Omental fat pad (tissue), 4 donors: ENCODE results near the gene HSPBP1. TPM values are rescaled to one million over a fixed set of nuclear protein-coding genes. Genes with fewer than 3 reads are reported as not detected.

ENCODE experiments used
- ATAC-seq: fragments of 150-250 bp; one replicate; pipeline ENCODE4 v1.9.1; 2016; ENCODE audit warnings: mild to moderate bottlenecking, moderate library complexity; ENCODE audit not compliant: low FRiP score
- DNase-seq: peaks from one replicate; pipeline ENCODE4 v3.0.0-alpha.2; 2019; ENCODE audit warnings: low spot score
- CTCF ChIP-seq, 3 donors: fragments of 450-650 bp; IDR thresholded peaks; one replicate each; pipeline ENCODE4 v1.5.1; 2016 to 2017; ENCODE audit warnings: antibody characterized with exemption in 3 of 3, mild to moderate bottlenecking in 3 of 3, moderate library complexity in 2 of 3
- small RNA-seq: library from RNA; depleted of rRNA; stranded (forward); fragments of <200 nt; gene quantifications from one replicate; pipeline ENCODE3, GENCODE V24; 2016
- total RNA-seq, 4 donors: library from RNA; depleted of rRNA; stranded (reverse); fragments of >200 nt; gene quantifications; one replicate each; pipeline ENCODE4 v1.1.0, GENCODE V29; 2016

HSPBP1 gene
- total RNA-seq, 4 donors from 2014 or later, result 19.5 to 25.9 (median 21.2) TPM

- DNase-seq (no peak), ATAC-seq (no peak)
- TF ChIP-seq CTCF (IDR thresholded peaks at IDR 0.05), result no peak
Measured at GRCh38 chr19:55223291-55224037, 56.4 kb downstream of the HSPBP1 start.

DNA sequence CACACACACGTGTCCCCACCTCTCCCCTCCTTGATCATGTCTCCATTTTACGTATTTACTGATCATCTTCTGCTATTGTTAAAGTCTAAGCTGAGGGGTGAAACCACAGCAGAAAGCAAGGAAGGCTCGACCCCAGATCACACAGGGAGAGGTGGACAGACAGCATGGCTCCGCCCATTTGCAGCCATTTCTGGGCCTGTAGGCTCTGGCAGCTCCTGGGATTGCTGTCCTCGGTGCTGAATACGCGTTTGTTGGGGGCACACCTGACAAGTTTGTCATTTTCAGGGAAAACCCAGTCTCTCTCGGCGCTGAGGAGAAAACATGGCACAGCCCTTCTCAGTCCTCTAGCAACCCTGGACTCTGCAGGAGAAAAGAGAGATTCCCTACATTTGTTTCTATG lies 59.4 kb downstream of the HSPBP1 start:
- TF ChIP-seq CTCF (IDR thresholded peaks at IDR 0.05), result no peak
- no peak for DNase-seq
- no peak for ATAC-seq

GRCh38 chr19:55216461-55217198 lies 63.3 kb downstream of the HSPBP1 start:
- TF ChIP-seq CTCF (IDR thresholded peaks at IDR 0.05), result no peak
- peak; percentile 87 for ATAC-seq
- peak; percentile 68 for DNase-seq

GRCh38 chr19:55213547-55213946 lies 66.4 kb downstream of the HSPBP1 start:
- ATAC-seq (no peak), DNase-seq (no peak)
- no peak for TF ChIP-seq CTCF (IDR thresholded peaks at IDR 0.05)

- no peak for TF ChIP-seq CTCF (IDR thresholded peaks at IDR 0.05)
- DNase-seq (no peak), ATAC-seq (no peak)
Measured at GRCh38 chr19:55212447-55212846, 67.5 kb downstream of the HSPBP1 start.

Small RNA genes lying within 50 kb of the gene (small RNA-seq; reads per million reads assigned to genes)
- gene MIR6802 (not detected), gene MIR6803 (not detected), gene MIR6804 (not detected)

Other genes with a start within 250 kb of the HSPBP1 start
- gene GP6, start 241.8 kb downstream of the HSPBP1 start, total RNA-seq, result under 1 TPM in 1 of 4 donors, not detected in 3; 0.56 TPM
- 10 to 100 TPM in 2 of 4 donors, 1 to 10 TPM in 2; 8.2 to 14.1 (median 10.8) TPM for gene RDH13, start 217.0 kb downstream of the HSPBP1 start, total RNA-seq
- 10 to 100 TPM in 2 of 4 donors, 1 to 10 TPM in 1, under 1 TPM in 1; 0.95 to 41.7 (median 15.5) TPM for gene EPS8L1, start 204.2 kb downstream of the HSPBP1 start, total RNA-seq
- gene PPP1R12C, start 162.5 kb downstream of the HSPBP1 start, total RNA-seq, result 100 to 1,000 TPM in 2 of 4 donors, 10 to 100 TPM in 2; 59.9 to 127 (median 107) TPM
- gene TNNT1, start 130.9 kb downstream of the HSPBP1 start, total RNA-seq, result 1 to 10 TPM in 3 of 4 donors, not detected in 1; 1.9 to 7.2 (median 4.3) TPM
- gene TNNI3, start 122.4 kb downstream of the HSPBP1 start, total RNA-seq, result not detected
- gene DNAAF3, start 113.5 kb downstream of the HSPBP1 start, total RNA-seq, result under 1 TPM in 2 of 4 donors, not detected in 2; 0.65 to 0.69 TPM
- gene SYT5, start 99.8 kb downstream of the HSPBP1 start, total RNA-seq, result under 1 TPM in 1 of 4 donors, not detected in 3; 0.28 TPM
- 1 to 10 TPM; 1.4 to 9.8 (median 5.5) TPM for gene PTPRH, start 70.6 kb downstream of the HSPBP1 start, total RNA-seq
- 1 to 10 TPM in 3 of 4 donors, under 1 TPM in 1; 0.65 to 3.5 (median 2.5) TPM for gene TMEM86B, start 51.3 kb downstream of the HSPBP1 start, total RNA-seq
- 10 to 100 TPM; 27.8 to 43.6 (median 35.5) TPM for gene PPP6R1, start 21.1 kb downstream of the HSPBP1 start, total RNA-seq
- 1 to 10 TPM in 1 of 4 donors, under 1 TPM in 1, not detected in 2; 0.19 to 2.1 TPM for gene BRSK1, start 3.9 kb upstream of the HSPBP1 start, total RNA-seq
- 10 to 100 TPM in 2 of 4 donors, 1 to 10 TPM in 2; 5.6 to 26.7 (median 16.6) TPM for gene TMEM150B, start 45.2 kb upstream of the HSPBP1 start, total RNA-seq
- 10 to 100 TPM in 1 of 4 donors, 1 to 10 TPM in 3; 5.3 to 22.9 (median 6.8) TPM for gene KMT5C, start 59.8 kb upstream of the HSPBP1 start, total RNA-seq
- gene COX6B2, start 74.6 kb upstream of the HSPBP1 start, total RNA-seq, result under 1 TPM in 1 of 4 donors, not detected in 3; 0.56 TPM
- under 1 TPM in 1 of 4 donors, not detected in 3; 0.09 TPM for gene GARIN5B, start 83.2 kb upstream of the HSPBP1 start, total RNA-seq
- 1 to 10 TPM in 1 of 4 donors, under 1 TPM in 1, not detected in 2; 0.28 to 1.2 TPM for gene IL11, start 90.4 kb upstream of the HSPBP1 start, total RNA-seq
- gene TMEM190, start 96.7 kb upstream of the HSPBP1 start, total RNA-seq, result not detected
- 1 to 10 TPM in 3 of 4 donors, not detected in 1; 1.5 to 1.7 (median 1.6) TPM for gene TMEM238, start 104.2 kb upstream of the HSPBP1 start, total RNA-seq
- gene RPL28, start 105.8 kb upstream of the HSPBP1 start, total RNA-seq, result 100 to 1,000 TPM; 490 to 747 (median 555) TPM
- gene UBE2S, start 127.7 kb upstream of the HSPBP1 start, total RNA-seq, result 10 to 100 TPM in 2 of 4 donors, 1 to 10 TPM in 2; 7.4 to 25.6 (median 13.0) TPM
- gene SHISA7, start 163.2 kb upstream of the HSPBP1 start, total RNA-seq, result not detected
- gene ISOC2, start 181.5 kb upstream of the HSPBP1 start, total RNA-seq, result 10 to 100 TPM; 52.5 to 96.8 (median 62.5) TPM
- not detected for gene C19orf85, start 184.6 kb upstream of the HSPBP1 start, total RNA-seq
- 1 to 10 TPM; 1.7 to 6.4 (median 2.6) TPM for gene ZNF628, start 196.5 kb upstream of the HSPBP1 start, total RNA-seq
- 1 to 10 TPM; 2.3 to 4.6 (median 2.6) TPM for gene NAT14, start 205.1 kb upstream of the HSPBP1 start, total RNA-seq
- gene SSC5D, start 208.3 kb upstream of the HSPBP1 start, total RNA-seq, result 1 to 10 TPM; 1.6 to 6.1 (median 3.5) TPM